Activated CD8-positive, alpha-beta memory T cell treated with anti-CD3 and anti-CD28 coated beads, Interleukin-2, amount 50 U/mL, for 1 hour (primary cell): ENCODE results near the gene ATP9B.
"Not testable (repeated sequence)": the region's sequence is repeated elsewhere in the genome, so short reads cannot be mapped to it uniquely, and the experiment has no call there.

ENCODE experiments used
- DNase-seq: peaks from one replicate; pipeline ENCODE4 v3.0.0-alpha.2; 2020; ENCODE audit errors: extremely low read depth

ATP9B gene

GRCh38 chr18:79229431-79229830 lies 160.2 kb downstream of the ATP9B start:
- DNase-seq: no peak

GRCh38 chr18:79234438-79234837 lies 165.2 kb downstream of the ATP9B start:
- no peak for DNase-seq

DNA sequence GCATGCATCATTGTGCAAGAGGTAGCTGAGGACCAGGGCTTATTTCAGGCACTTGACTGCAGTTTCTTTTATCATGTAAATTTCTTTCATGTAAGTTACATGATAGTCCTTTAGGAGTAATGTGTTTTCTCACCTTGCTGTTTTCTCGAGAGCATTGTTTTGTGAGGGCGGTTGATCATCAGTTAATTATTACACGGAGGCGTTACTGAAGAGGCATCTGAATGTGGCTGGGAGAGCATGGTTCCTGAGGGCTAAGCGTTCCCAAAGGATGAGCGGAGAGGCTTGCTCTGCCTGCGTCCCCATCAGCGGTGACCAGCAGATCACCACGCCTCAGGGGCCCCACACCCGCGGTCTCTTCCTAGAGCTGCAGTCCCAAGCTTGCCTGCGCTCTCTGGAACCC lies 170.4 kb downstream of the ATP9B start:
- no peak for DNase-seq

DNA sequence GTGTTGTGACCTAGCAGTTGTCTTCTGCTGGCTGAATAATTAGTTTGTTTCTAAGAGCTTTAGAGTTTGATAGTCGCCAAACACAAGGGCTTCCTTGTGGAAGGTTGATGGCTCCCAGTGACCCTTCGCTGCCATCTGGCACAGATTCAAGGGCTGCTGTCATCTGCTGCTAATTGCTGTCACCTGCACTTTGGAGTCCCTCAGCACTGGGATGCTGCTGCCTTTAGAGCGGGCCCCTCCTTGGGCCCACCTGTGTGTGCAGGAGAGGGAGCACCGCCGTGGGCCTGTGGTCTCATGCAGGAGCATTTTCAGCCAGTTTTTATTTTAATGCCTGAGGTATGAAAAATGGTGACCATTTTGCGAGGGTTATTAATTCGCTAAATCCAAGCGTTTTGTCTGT lies 172.6 kb downstream of the ATP9B start:
- no peak for DNase-seq

- no peak for DNase-seq
These were observed 173.1 kb downstream of the ATP9B start for GRCh38 chr18:79242246-79242645.

DNA sequence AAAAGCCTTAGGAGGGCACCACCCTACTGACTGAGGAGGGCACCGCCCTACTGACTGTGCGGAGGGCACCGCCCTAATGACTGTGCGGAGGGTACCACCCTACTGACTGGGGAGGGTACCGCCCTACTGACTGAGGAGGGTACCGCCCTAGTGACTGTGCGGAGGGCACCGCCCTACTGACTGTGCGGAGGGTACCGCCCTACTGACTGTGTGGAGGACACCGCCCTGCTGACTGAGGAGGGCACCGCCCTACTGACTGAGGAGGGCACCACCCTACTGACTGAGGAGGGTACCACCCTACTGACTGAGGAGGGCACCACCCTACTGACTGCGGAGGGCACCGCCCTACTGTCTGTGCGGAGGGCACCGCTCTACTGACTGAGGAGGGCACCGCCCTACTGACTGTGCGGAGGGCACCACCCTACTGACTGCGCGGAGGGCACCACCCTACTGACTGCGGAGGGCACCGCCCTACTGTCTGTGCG lies 176.4 kb downstream of the ATP9B start:
- no peak for DNase-seq

GRCh38 chr18:79246309-79247108 lies 177.3 kb downstream of the ATP9B start:
- peak; percentile 11 for DNase-seq

DNA sequence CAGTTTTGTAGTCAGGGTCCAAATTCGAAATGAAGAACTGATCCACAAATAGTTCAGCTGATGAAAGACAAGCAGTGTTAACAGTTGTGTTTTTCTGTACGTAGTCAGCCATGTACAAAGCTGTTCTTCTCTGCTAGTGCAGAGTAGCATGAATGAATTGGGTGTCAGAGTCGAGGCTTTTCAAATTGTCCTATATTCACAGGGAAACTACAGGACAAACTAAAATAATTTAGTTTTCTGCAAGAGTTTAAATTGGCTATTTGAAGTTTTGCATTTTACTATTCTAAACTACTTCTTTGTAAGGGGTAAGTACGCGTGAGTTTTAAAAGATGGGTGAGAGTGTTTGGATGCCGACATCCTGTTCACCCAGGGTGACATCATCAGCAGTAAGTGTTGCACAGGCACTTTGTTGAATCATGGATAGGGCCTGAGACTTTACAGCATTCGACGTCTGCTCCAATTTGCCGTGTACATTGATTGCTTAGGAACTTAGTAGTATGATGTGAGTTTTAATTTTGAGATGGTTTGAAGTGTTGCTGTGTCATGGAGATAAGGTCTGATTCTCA lies 179.4 kb downstream of the ATP9B start:
- no peak for DNase-seq

GRCh38 chr18:79250301-79250981 lies 181.2 kb downstream of the ATP9B start:
- no peak for DNase-seq

- DNase-seq: no peak
These were observed 181.8 kb downstream of the ATP9B start for GRCh38 chr18:79251021-79251420.

DNA sequence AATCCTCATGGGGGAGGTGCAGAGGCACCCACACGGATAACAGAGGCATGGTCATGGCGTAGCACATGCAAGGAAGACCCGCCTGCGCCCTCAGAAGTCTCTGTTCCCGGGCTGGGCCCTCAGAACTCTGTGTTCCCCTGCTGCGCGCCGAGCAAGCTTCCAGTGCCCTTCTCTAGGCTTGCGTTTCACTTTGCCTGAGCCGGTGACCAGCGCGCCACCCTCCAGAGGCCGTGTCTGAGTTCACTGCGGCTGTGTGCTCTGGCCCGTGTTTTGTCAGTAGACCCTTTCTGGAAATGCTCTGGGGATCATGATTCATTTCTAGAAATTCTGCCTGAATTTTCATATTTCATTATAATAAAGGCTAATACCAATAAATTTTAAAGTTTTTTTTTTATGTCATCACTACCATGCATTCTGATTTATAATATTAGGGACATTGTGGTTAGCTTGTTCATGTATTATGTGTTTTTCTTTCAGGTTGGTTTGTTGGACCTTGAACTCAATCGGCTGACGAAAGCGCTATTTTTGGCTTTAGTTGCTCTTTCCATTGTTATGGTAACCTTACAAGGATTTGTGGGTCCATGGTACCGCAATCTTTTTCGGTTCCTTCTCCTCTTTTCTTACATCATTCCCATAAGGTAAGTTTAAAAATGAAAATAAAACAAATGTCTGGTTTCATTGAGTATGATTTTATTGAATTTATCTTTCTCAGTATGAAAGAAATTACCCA lies 183.9 kb downstream of the ATP9B start:
- no peak for DNase-seq

DNA sequence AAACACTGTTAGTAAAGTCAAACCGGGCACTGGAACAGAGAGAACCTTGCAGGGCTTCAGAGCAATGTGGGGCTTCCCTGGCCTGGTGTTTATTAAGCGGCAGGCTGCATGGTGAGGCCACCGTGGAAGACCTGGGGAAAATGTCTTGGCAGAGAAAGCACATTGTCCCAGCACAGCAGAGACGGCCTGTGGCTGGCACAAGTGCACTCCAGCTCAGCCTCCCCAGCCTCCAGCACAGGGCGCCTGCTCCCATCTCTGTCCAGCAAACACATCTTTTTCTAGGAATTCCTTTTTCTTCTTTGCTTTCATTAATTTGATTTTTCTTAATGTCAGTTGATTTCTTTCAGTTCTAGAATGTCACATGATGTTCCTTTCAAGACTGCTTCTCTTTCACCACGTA lies 188.3 kb downstream of the ATP9B start:
- no peak for DNase-seq

- DNase-seq: no peak
These were observed 189.3 kb downstream of the ATP9B start for GRCh38 chr18:79258447-79258846.

- DNase-seq: no peak
These were observed 190.0 kb downstream of the ATP9B start for GRCh38 chr18:79259218-79259617.

DNA sequence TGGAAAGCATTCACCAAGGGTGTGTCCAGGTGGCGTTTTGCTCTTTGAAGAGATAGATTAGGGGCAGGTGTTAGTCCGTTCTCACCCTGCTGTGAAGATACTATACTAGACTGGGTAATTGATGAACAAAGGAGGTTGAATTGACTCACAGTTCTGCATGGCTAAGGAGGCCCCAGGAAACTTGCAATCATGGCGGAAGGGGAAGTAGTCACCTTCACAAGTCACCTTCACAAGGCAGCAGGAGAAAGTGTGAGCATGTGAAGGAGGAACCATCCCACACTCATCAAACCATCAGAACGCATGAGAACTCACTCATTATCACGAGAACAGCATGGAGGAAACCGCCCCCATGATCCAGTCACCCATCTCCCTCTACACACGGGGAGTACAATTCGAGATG lies 190.8 kb downstream of the ATP9B start:
- no peak for DNase-seq

- no peak for DNase-seq
These were observed 191.3 kb downstream of the ATP9B start for GRCh38 chr18:79260510-79260909.

GRCh38 chr18:79265068-79265467 lies 195.9 kb downstream of the ATP9B start:
- not testable (repeated sequence) for DNase-seq

- DNase-seq: not testable (repeated sequence)
These were observed 202.6 kb downstream of the ATP9B start for GRCh38 chr18:79271812-79272211.

- DNase-seq: no peak
These were observed 203.7 kb downstream of the ATP9B start for GRCh38 chr18:79272916-79273315.

- no peak for DNase-seq
These were observed 205.6 kb downstream of the ATP9B start for GRCh38 chr18:79274823-79275222.

DNA sequence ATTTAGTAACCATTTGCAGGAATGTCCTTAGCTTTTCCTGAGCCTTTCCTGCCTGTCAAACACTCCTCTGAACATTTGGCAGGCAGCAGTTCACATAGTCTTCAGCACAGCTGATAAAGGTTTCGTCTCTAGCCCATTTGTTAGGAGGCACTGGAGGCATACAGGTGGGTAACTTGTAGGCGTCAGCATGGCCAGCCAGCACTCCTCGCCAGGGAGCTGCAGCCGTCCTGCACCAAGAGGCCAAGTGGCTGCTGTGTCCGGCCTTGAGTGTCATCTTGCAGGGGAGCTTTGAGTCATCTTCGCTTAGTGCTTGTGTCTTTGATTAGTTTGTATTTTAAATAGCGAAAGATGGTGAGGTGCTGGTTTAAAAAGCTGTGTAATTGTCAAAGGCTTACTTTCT lies 206.3 kb downstream of the ATP9B start:
- DNase-seq: no peak

DNA sequence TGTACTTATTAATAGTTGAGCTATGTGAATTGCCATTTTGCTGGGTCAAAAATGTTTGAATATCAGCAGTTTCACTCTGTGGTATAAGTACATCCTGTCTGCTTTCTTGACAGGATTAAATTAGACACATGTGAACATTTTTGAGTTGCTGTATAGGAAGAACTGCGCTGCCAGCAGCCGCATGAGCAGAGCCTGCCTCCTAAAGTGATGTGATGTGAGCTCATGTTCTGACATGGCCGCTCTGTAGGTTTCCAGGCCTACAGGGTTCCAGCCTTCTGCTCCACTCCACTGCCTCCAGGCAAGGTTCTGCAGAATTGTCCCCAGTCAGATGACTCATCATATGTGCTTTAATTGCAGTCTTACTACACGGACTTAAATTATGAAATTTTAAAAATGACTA lies 206.8 kb downstream of the ATP9B start:
- DNase-seq: no peak
